SU-DHL-6 (cell line): ENCODE data around the gene KCNC1.

Experiments used
- H2AFZ ChIP-seq: fragments of 200-600 bp; sonication (generic); 2 replicates; pipeline ENCODE4 v1.6.1; 2014; ENCODE audit warnings: low read depth, mild to moderate bottlenecking, moderate library complexity, mixed read lengths, antibody characterized with exemption, low read length; ENCODE audit not compliant: severe bottlenecking
- H3F3A ChIP-seq: fragments of 200-600 bp; shearing (Covaris generic); 2 replicates; pipeline ENCODE4 v1.6.0; 2016; ENCODE audit warnings: antibody characterized with exemption, mild to moderate bottlenecking; ENCODE audit not compliant: insufficient read depth
- H3K27ac ChIP-seq: fragments of 200-600 bp; sonication (generic); 2 replicates; pipeline ENCODE4 v1.5.1; 2016; ENCODE audit warnings: low read depth, mild to moderate bottlenecking, low read length, moderate library complexity, mixed read lengths
- H3K27me3 ChIP-seq: fragments of 200-600 bp; sonication (generic), shearing (Covaris generic); 2 replicates; pipeline ENCODE4 v1.6.0; 2014; ENCODE audit warnings: mild to moderate bottlenecking, low read length
- H3K36me3 ChIP-seq: fragments of 200-600 bp; sonication (generic); 2 replicates; pipeline ENCODE4 v1.6.1; 2014; ENCODE audit warnings: mild to moderate bottlenecking, low read length, mixed read lengths
- H3K4me2 ChIP-seq: fragments of 300-600, 200-600 bp; shearing (Covaris generic), sonication (generic); 2 replicates; pipeline ENCODE4 v1.6.0; 2014; ENCODE audit warnings: low read length, low read depth, mild to moderate bottlenecking; ENCODE audit not compliant: poor library complexity, severe bottlenecking
- H3K4me3 ChIP-seq: fragments of 200-600 bp; sonication (generic); 2 replicates; pipeline ENCODE4 v1.5.1; 2014; ENCODE audit warnings: antibody characterized with exemption, low read length, mild to moderate bottlenecking, mixed read lengths; ENCODE audit not compliant: insufficient read depth, poor library complexity, severe bottlenecking
- H3K79me2 ChIP-seq: fragments of 200-600 bp; sonication (generic); 2 replicates; pipeline ENCODE4 v1.6.1; 2014; ENCODE audit warnings: mild to moderate bottlenecking, low read length, moderate library complexity; ENCODE audit not compliant: insufficient read depth
- H3K9ac ChIP-seq: fragments of 200-600 bp; sonication (generic); 2 replicates; pipeline ENCODE4 v1.7.0; 2014; ENCODE audit warnings: mild to moderate bottlenecking, low read length
- H3K9me2 ChIP-seq: fragments of 200-600 bp; sonication (generic); replicated peaks from 2 replicates; pipeline ENCODE4 v1.6.1; 2014; ENCODE audit warnings: low read length; ENCODE audit not compliant: insufficient read depth
- H3K9me3 ChIP-seq: fragments of 200-600 bp; sonication (generic); 2 replicates; pipeline ENCODE4 v1.6.1; 2014; ENCODE audit warnings: low read length, mixed read lengths; ENCODE audit not compliant: insufficient read depth
- H4K20me1 ChIP-seq: fragments of 200-600 bp; sonication (generic); 2 replicates; pipeline ENCODE4 v1.6.1; 2014; ENCODE audit warnings: low read depth, mild to moderate bottlenecking, antibody characterized with exemption, low read length, moderate library complexity, mixed read lengths
- EZH2phosphoT487 ChIP-seq: fragments of 200-600 bp; sonication (generic), shearing (Covaris generic); conservative IDR thresholded peaks from 2 replicates; pipeline ENCODE4 v1.6.1; 2018; ENCODE audit warnings: mild to moderate bottlenecking, antibody characterized with exemption, low read length, moderate library complexity, mixed read lengths
- TF ChIP-seq, protein P1 (sequence below): fragments of 200-600 bp; sonication (generic); IDR thresholded peaks from one replicate; pipeline ENCODE4 v1.5.1; 2017; ENCODE audit warnings: antibody characterized with exemption, mild to moderate bottlenecking, low read length, moderate library complexity; ENCODE audit not compliant: insufficient read depth, poor library complexity, severe bottlenecking

KCNC1 gene

DNA sequence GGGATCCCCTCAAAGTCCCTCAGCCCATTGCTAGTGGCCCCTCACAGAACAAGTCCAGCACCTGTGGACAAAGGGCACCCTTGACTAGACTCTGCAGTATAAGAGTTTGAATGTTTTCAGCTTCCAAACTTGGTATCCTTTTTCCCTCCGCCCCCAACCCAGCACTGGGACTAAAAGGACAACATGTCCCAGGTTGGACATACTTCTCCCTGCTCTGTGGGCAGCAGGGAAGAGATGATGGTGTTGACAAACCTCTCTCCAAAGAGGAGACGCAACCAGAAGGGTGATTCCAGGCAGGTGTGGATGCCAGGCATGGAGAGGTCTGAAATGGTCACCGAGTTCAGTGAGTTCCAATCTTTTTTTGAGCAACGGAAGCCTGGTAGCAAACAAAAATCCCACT, 19.7 kb upstream of the KCNC1 start:
- Histone ChIP-seq H3K9ac (no peak overlapping the region), H4K20me1 (no peaks in the 10 kb centered on the region), H3K4me2 (no peak overlapping the region), H3K4me3 (no peak overlapping the region), H3K9me2 (no peaks in the 10 kb centered on the region), H2AFZ (no peak overlapping the region), H3F3A (no peaks in the 10 kb centered on the region), H3K27ac (no peak overlapping the region), H3K27me3 (no peaks in the 10 kb centered on the region), H3K9me3 (no peaks in the 10 kb centered on the region), H3K79me2 (no peaks in the 10 kb centered on the region), H3K36me3 (no peaks in the 10 kb centered on the region)
- no peak for TF ChIP-seq EZH2phosphoT487
- TF ChIP-seq, protein P1, sequence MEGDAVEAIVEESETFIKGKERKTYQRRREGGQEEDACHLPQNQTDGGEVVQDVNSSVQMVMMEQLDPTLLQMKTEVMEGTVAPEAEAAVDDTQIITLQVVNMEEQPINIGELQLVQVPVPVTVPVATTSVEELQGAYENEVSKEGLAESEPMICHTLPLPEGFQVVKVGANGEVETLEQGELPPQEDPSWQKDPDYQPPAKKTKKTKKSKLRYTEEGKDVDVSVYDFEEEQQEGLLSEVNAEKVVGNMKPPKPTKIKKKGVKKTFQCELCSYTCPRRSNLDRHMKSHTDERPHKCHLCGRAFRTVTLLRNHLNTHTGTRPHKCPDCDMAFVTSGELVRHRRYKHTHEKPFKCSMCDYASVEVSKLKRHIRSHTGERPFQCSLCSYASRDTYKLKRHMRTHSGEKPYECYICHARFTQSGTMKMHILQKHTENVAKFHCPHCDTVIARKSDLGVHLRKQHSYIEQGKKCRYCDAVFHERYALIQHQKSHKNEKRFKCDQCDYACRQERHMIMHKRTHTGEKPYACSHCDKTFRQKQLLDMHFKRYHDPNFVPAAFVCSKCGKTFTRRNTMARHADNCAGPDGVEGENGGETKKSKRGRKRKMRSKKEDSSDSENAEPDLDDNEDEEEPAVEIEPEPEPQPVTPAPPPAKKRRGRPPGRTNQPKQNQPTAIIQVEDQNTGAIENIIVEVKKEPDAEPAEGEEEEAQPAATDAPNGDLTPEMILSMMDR: no peak

DNA sequence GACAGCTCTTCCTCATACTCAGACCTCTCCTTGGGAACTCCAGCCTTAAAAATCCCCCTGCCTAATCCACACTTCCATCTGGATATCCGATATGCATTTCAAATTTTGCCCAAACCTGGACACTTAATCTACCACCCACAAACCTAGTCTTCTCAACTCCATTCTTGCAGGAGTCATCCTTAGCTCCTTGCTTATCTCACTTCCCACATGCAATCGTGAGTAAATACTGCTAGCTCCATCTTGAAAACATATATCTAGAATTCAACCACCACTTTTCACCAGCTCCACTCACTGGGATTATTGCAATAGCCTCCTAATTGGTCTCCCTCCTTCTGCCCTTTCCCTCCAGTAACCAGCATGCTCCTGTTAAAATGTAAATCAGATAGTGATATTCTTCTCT, 17.8 kb upstream of the KCNC1 start:
- no peaks in the 10 kb centered on the region for H3K36me3 ChIP-seq
- TF ChIP-seq EZH2phosphoT487: no peak
- TF ChIP-seq, protein P1: no peak
- H3K9me2 ChIP-seq: no peaks in the 10 kb centered on the region
- H3K9ac ChIP-seq: no peak overlapping the region
- H3K27me3 ChIP-seq: no peaks in the 10 kb centered on the region
- H3K4me3 ChIP-seq: no peak overlapping the region
- H3K9me3 ChIP-seq: no peaks in the 10 kb centered on the region
- no peaks in the 10 kb centered on the region for H3F3A ChIP-seq
- no peaks in the 10 kb centered on the region for H3K79me2 ChIP-seq
- H4K20me1 ChIP-seq: no peaks in the 10 kb centered on the region
- H3K27ac ChIP-seq: no peak overlapping the region
- no peak overlapping the region for H3K4me2 ChIP-seq
- no peak overlapping the region for H2AFZ ChIP-seq

DNA sequence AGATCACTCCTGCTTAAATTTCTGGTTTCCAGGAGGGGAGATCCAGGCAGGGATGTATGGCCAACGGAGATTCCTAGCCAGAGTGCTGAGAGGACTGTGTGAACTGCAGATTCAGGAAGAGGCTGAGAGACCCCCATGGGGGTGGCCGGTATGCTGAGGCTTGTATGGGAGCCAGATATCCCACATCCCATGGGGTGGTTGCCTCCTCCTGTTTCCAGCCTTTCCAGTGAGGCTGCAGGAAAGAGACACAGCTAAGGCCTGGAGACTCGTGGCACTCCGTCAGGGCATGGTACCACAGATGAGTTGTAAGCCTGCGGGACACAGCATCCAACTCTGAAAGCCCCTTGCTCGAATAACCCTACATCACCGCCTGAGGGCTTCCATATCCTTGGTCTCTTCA, 16.6 kb upstream of the KCNC1 start:
- no peaks in the 10 kb centered on the region for H4K20me1 ChIP-seq
- no peak for TF ChIP-seq EZH2phosphoT487
- TF ChIP-seq, protein P1: no peak
- no peak overlapping the region for H3K9ac ChIP-seq
- no peaks in the 10 kb centered on the region for H3K9me2 ChIP-seq
- H3K4me2 ChIP-seq: no peak overlapping the region
- H3K4me3 ChIP-seq: no peak overlapping the region
- H3K27ac ChIP-seq: no peak overlapping the region
- no peak overlapping the region for H2AFZ ChIP-seq
- no peaks in the 10 kb centered on the region for H3F3A ChIP-seq
- H3K79me2 ChIP-seq: no peaks in the 10 kb centered on the region
- no peaks in the 10 kb centered on the region for H3K9me3 ChIP-seq
- no peaks in the 10 kb centered on the region for H3K27me3 ChIP-seq
- no peaks in the 10 kb centered on the region for H3K36me3 ChIP-seq

GRCh38 chr11:17718510-17718962, 16.0 kb upstream of the KCNC1 start:
- Histone ChIP-seq H2AFZ (no peak overlapping the region), H3K9ac (no peak overlapping the region), H3K9me2 (no peaks in the 10 kb centered on the region), H3K4me3 (no peak overlapping the region), H4K20me1 (no peaks in the 10 kb centered on the region), H3K27ac (no peak overlapping the region), H3K27me3 (no peaks in the 10 kb centered on the region), H3K9me3 (no peaks in the 10 kb centered on the region), H3K36me3 (no peaks in the 10 kb centered on the region), H3K79me2 (no peaks in the 10 kb centered on the region), H3F3A (no peaks in the 10 kb centered on the region), H3K4me2 (no peak overlapping the region)
- TF ChIP-seq, protein P1: no peak
- no peak for TF ChIP-seq EZH2phosphoT487
